Upper lobe of left lung (tissue), 4 donors: ENCODE data around the gene AZU1.

Experiments used
- EP300 ChIP-seq, 4 donors: sonication (generic); formaldehyde crosslinking; IDR thresholded peaks; one replicate each; pipeline ENCODE4 v1.5.1; 2017; ENCODE audit warnings: antibody characterized with exemption in 4 of 4, control low read depth in 2 of 4
- POLR2A ChIP-seq, 4 donors: fragments of 450-650 bp; IDR thresholded peaks; one replicate each; pipeline ENCODE4 v1.5.1; 2016 to 2017; ENCODE audit warnings: antibody characterized with exemption in 4 of 4, mild to moderate bottlenecking in 2 of 4
- POLR2AphosphoS5 ChIP-seq, 2 donors: sonication (generic); formaldehyde crosslinking; IDR thresholded peaks; one replicate each; pipeline ENCODE4 v1.5.1; 2017; ENCODE audit warnings: antibody characterized with exemption in 2 of 2
- TF ChIP-seq, protein P1 (sequence below), 6 experiments: fragments of 450-650 bp in 4 of 6; fragments of 200-600 bp in 2 of 6; sonication (generic) in 2 of 6; IDR thresholded peaks; one replicate each; pipeline ENCODE4 v1.5.1; 2016 to 2019; ENCODE audit warnings: antibody characterized with exemption in 6 of 6

DNA sequence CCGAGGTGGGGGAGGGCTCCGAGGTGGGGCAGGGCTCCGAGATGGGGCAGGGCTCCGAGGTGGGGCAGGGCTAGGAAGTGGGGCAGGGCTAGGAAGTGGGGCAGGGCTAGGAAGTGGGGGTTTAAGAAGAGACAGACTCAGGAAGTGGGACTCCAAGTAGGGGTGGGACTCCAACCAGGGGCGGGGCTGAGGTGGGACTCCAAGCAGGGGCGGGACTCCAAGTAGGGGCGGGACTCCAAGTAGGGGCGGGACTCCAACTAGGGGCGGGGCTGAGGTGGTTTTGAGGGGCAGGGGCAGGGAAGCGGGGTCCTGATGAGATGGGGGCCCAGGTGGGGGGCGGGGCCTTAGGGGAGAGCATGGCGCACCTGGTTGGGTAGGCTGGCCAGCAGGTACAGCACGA is 45.4 kb downstream of the AZU1 start:
- TF ChIP-seq POLR2A (IDR thresholded peaks at IDR 0.05) (no peak), EP300 (IDR thresholded peaks at IDR 0.05) (no peak), POLR2AphosphoS5 (IDR thresholded peaks at IDR 0.05) (no peak)
- TF ChIP-seq, protein P1, sequence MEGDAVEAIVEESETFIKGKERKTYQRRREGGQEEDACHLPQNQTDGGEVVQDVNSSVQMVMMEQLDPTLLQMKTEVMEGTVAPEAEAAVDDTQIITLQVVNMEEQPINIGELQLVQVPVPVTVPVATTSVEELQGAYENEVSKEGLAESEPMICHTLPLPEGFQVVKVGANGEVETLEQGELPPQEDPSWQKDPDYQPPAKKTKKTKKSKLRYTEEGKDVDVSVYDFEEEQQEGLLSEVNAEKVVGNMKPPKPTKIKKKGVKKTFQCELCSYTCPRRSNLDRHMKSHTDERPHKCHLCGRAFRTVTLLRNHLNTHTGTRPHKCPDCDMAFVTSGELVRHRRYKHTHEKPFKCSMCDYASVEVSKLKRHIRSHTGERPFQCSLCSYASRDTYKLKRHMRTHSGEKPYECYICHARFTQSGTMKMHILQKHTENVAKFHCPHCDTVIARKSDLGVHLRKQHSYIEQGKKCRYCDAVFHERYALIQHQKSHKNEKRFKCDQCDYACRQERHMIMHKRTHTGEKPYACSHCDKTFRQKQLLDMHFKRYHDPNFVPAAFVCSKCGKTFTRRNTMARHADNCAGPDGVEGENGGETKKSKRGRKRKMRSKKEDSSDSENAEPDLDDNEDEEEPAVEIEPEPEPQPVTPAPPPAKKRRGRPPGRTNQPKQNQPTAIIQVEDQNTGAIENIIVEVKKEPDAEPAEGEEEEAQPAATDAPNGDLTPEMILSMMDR (IDR thresholded peaks at IDR 0.05): no peak
